SK-N-SH treated with all-trans-retinoic acid at 6 μM for 48 hours (cell line): ENCODE data around the gene CHCHD6.

Source experiments
- ATAC-seq: fragments of 200-7000 bp; cut with Tn5 transposase; 3 replicates; pipeline ENCODE4 v1.9.1; 2020; ENCODE audit warnings: mild to moderate bottlenecking, moderate library complexity
- ARNTL ChIP-seq: fragments of 450-650 bp; formaldehyde crosslinking; IDR thresholded peaks from 2 replicates; pipeline ENCODE4 v1.5.0; 2020; ENCODE audit warnings: low read depth, mild to moderate bottlenecking, moderate library complexity, borderline replicate concordance
- BACH2 ChIP-seq: fragments of 250-450 bp; sonication (Bioruptor Pico); IDR thresholded peaks from 2 replicates; pipeline ENCODE4 v1.9.0; 2021; ENCODE audit warnings: mild to moderate bottlenecking, borderline replicate concordance
- CSDC2 ChIP-seq: fragments of 250-450 bp; sonication (Bioruptor Pico); IDR thresholded peaks from 2 replicates; pipeline ENCODE4 v1.5.0; 2020; ENCODE audit warnings: mild to moderate bottlenecking, moderate library complexity
- ISL1 ChIP-seq: fragments of 250-450 bp; sonication (Bioruptor Pico); IDR thresholded peaks from 2 replicates; pipeline ENCODE4 v2.1.2; 2022; ENCODE audit warnings: mild to moderate bottlenecking, moderate library complexity
- OSR1 ChIP-seq: fragments of 250-450 bp; sonication (Bioruptor Pico); IDR thresholded peaks from 2 replicates; pipeline ENCODE4 v1.8.0; 2022; ENCODE audit warnings: moderate library complexity, mild to moderate bottlenecking, inconsistent platforms
- PPARA ChIP-seq: fragments of 250-450 bp; sonication (Bioruptor Pico); IDR thresholded peaks from 2 replicates; pipeline ENCODE4 v1.5.0; 2020; ENCODE audit warnings: mild to moderate bottlenecking, borderline replicate concordance
- RARB ChIP-seq: fragments of 250-450 bp; sonication (Bioruptor Pico); IDR thresholded peaks from 2 replicates; pipeline ENCODE4 v1.8.0; 2021; ENCODE audit warnings: mild to moderate bottlenecking, moderate library complexity
- SNAI2 ChIP-seq: fragments of 250-450 bp; sonication (Bioruptor Pico); IDR thresholded peaks from 2 replicates; pipeline ENCODE4 v1.5.0; 2020; ENCODE audit warnings: mild to moderate bottlenecking, moderate library complexity
- TOX ChIP-seq: fragments of 250-450 bp; sonication (Bioruptor Pico); IDR thresholded peaks from 2 replicates; pipeline ENCODE4 v1.8.0; 2021; ENCODE audit warnings: mild to moderate bottlenecking, moderate library complexity, borderline replicate concordance
- ZC3H10 ChIP-seq: fragments of 250-450 bp; sonication (Bioruptor Pico); IDR thresholded peaks from 2 replicates; pipeline ENCODE4 v1.5.1; 2021; ENCODE audit warnings: mild to moderate bottlenecking, moderate library complexity
- ZFP3 ChIP-seq: fragments of 250-450 bp; sonication (Bioruptor Pico); IDR thresholded peaks from 2 replicates; pipeline ENCODE4 v1.5.0; 2020; ENCODE audit warnings: mild to moderate bottlenecking, moderate library complexity
- ZFP30 ChIP-seq: fragments of 450-650 bp; formaldehyde crosslinking; IDR thresholded peaks from 2 replicates; pipeline ENCODE4 v1.5.0; 2022; ENCODE audit warnings: mild to moderate bottlenecking, moderate library complexity
- ZNF565 ChIP-seq: fragments of 450-650 bp; formaldehyde crosslinking; conservative IDR thresholded peaks from 2 replicates; pipeline ENCODE4 v1.5.0; 2020; ENCODE audit warnings: low read depth, mild to moderate bottlenecking, moderate library complexity
- ZNF70 ChIP-seq: fragments of 450-650 bp; formaldehyde crosslinking; IDR thresholded peaks from 2 replicates; pipeline ENCODE4 v1.5.0; 2020; ENCODE audit warnings: mild to moderate bottlenecking, moderate library complexity
- ZNF8 ChIP-seq: fragments of 450-650 bp; formaldehyde crosslinking; IDR thresholded peaks from 2 replicates; pipeline ENCODE4 v1.5.0; 2020; ENCODE audit warnings: mild to moderate bottlenecking, moderate library complexity
- TF ChIP-seq, protein P1 (sequence below): fragments of 250-450 bp; sonication (Bioruptor Pico); IDR thresholded peaks from 2 replicates; pipeline ENCODE4 v1.8.0; 2020; ENCODE audit warnings: mild to moderate bottlenecking, moderate library complexity, borderline replicate concordance
- TF ChIP-seq, protein P2 (sequence below): fragments of 250-450 bp; sonication (Bioruptor Pico); IDR thresholded peaks from 2 replicates; pipeline ENCODE4 v1.5.1; 2021; ENCODE audit warnings: mild to moderate bottlenecking, moderate library complexity
- TF ChIP-seq, protein P3 (sequence below): fragments of 250-450 bp; sonication (Bioruptor Pico); IDR thresholded peaks from 2 replicates; pipeline ENCODE4 v1.5.1; 2020; ENCODE audit warnings: low read depth, mild to moderate bottlenecking, moderate library complexity

The CHCHD6 gene

DNA sequence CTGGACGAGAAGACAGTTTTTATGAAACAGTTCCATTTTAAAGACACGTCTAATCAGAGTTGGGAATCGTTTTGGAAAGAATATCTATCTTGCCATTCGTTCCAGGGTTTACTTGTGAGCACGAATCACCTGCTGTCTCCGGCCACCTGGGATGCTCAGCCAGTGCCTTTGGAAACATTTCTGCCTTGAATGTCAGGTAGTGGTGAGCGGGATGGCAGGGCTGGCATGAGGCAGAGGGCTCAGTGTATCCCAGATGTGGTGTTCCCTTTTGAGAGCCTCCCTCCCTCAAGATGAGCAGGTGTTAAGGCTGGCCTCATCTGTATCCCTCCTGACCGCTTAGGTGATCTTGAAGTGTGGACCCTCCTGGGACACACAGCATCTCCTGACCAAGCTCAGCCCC, 231.0 kb downstream of the CHCHD6 start:
- TF ChIP-seq ISL1 (CRISPR knock-in tag): no peak
- no peak for TF ChIP-seq ZC3H10 (CRISPR knock-in tag)
- TF ChIP-seq, all 23 proteins: peak for 0
- no peak for ATAC-seq

DNA sequence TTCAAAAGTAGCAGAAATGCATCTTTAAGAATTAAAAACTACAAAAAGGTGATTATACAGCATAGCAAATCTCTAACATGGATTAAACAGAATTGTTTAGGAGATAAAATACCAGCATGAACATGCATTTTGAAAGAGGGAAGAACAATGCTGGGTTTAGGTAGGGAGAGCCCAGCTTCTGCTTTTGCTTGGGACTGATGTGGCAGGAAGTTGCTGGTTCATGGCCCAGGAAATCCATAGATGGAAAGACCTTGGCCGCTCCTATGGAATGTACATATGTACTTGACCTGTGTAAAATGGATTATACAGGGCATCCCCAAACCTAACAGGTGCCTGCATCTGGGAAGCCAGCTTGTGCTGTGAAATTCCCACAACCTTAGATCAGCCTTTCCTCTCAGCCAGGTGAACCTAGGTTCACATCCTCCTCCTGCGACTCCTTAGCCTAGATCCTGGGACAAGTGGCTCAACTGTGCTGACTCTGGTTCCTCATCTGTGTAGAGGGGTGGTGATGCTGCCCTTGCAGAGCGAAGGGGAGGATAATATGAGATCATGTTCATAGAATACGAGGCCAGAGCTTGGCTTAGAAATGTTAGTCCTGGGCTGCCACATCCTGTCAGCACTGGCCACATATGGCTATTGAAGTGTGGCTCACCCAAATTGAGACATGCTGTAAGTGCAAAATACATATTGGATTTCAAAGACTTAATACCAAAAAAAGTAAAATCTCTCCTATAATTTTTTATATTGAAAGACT, 231.9 kb downstream of the CHCHD6 start:
- no peak for ATAC-seq
- TF ChIP-seq PPARA (CRISPR knock-in tag) (no peak), TOX (CRISPR knock-in tag) (no peak), ISL1 (CRISPR knock-in tag) (no peak), CSDC2 (no peak), ZFP3 (no peak), ZC3H10 (CRISPR knock-in tag) (no peak), ZNF70 (CRISPR knock-in tag) (no peak), BACH2 (CRISPR knock-in tag) (no peak), ARNTL (no peak), ZNF8 (CRISPR knock-in tag) (no peak), OSR1 (no peak), SNAI2 (CRISPR knock-in tag) (no peak), ZFP30 (CRISPR knock-in tag) (no peak), RARB (CRISPR knock-in tag) (no peak)
- TF ChIP-seq, protein P1, sequence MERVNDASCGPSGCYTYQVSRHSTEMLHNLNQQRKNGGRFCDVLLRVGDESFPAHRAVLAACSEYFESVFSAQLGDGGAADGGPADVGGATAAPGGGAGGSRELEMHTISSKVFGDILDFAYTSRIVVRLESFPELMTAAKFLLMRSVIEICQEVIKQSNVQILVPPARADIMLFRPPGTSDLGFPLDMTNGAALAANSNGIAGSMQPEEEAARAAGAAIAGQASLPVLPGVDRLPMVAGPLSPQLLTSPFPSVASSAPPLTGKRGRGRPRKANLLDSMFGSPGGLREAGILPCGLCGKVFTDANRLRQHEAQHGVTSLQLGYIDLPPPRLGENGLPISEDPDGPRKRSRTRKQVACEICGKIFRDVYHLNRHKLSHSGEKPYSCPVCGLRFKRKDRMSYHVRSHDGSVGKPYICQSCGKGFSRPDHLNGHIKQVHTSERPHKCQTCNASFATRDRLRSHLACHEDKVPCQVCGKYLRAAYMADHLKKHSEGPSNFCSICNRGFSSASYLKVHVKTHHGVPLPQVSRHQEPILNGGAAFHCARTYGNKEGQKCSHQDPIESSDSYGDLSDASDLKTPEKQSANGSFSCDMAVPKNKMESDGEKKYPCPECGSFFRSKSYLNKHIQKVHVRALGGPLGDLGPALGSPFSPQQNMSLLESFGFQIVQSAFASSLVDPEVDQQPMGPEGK (CRISPR knock-in tag): no peak
- TF ChIP-seq, protein P2, sequence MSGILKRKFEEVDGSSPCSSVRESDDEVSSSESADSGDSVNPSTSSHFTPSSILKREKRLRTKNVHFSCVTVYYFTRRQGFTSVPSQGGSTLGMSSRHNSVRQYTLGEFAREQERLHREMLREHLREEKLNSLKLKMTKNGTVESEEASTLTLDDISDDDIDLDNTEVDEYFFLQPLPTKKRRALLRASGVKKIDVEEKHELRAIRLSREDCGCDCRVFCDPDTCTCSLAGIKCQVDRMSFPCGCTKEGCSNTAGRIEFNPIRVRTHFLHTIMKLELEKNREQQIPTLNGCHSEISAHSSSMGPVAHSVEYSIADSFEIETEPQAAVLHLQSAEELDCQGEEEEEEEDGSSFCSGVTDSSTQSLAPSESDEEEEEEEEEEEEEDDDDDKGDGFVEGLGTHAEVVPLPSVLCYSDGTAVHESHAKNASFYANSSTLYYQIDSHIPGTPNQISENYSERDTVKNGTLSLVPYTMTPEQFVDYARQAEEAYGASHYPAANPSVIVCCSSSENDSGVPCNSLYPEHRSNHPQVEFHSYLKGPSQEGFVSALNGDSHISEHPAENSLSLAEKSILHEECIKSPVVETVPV (CRISPR knock-in tag): no peak
- TF ChIP-seq, protein P3, sequence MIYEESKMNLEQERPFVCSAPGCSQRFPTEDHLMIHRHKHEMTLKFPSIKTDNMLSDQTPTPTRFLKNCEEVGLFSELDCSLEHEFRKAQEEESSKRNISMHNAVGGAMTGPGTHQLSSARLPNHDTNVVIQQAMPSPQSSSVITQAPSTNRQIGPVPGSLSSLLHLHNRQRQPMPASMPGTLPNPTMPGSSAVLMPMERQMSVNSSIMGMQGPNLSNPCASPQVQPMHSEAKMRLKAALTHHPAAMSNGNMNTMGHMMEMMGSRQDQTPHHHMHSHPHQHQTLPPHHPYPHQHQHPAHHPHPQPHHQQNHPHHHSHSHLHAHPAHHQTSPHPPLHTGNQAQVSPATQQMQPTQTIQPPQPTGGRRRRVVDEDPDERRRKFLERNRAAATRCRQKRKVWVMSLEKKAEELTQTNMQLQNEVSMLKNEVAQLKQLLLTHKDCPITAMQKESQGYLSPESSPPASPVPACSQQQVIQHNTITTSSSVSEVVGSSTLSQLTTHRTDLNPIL (CRISPR knock-in tag): no peak
- TF ChIP-seq, all 23 proteins: peak for 0

DNA sequence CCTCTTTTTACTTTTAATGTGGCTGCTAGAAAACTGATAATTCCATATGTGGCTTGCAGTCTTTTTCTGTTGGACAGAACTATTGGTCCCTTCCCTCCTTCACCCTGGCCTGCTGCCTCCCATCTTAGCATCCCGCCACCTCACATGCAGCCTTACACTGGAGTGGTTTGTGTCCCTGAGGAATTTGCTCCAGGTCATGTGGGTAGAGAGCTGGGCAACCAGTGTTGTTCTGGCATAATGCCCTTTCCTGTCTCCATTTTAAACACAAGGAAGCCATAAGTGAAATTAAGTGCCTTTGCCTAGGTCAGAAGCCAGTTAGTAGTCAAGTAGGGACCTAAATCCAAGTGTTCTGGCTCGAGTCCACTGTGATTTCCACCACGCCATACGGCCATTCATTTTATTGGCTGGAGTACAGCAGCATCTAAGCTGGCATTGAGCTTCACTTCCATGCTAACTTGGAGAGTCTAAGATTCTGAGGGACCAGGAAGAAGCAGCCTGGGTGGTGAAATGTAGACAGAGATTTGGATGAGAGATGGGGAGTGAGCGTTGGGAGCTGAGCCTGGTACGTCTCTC, 232.9 kb downstream of the CHCHD6 start:
- no peak for TF ChIP-seq ARNTL
- TF ChIP-seq ISL1 (CRISPR knock-in tag): no peak
- TF ChIP-seq ZNF565 (CRISPR knock-in tag): no peak
- TF ChIP-seq, protein P3 (CRISPR knock-in tag): no peak
- ATAC-seq: no peak

DNA sequence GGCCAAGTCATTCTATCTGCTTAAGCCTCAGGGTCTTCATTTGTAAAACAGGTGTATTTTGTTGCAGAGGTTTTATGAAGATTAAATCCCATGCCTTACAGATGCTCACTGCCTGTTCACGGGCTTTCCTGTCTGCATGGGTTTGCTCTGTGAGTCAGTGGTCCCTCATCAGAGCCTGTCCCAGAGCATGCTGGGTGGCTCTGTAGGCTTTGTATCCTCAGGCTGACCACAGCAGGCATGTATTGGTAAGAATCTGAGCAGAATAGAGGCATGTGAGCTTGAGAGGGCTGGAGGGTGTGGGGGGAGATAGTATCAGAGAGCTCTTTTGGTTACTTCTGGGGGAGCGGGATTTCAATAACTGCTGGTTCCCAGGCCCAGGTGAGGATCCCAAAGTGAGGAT, 233.5 kb downstream of the CHCHD6 start:
- ATAC-seq: peak; percentile 39
- no peak for TF ChIP-seq SNAI2 (CRISPR knock-in tag)

DNA sequence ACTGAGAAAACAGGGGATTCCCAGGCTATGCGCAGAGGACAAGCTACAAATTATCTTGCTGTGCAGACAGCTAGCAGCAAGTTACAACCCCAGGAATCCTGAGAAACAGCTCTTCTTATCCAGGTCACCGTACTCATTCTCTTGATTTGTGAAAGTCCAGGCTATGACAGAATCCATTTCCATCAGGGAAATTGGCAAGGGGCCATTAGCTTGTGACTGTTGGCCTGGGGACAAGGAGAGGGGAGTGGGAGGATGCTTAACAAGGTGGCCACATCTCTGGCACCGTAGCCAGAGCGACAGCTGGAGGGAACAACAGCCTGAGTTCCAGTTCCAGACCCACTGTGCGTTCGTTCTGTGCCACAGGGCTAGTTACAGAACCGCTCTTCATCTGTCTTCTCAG, 233.9 kb downstream of the CHCHD6 start:
- ATAC-seq: peak; percentile 52
- TF ChIP-seq ISL1 (CRISPR knock-in tag): peak; percentile 34; the same call in 1 of the 2 replicates
- TF ChIP-seq BACH2 (CRISPR knock-in tag): no peak
